Parathyroid adenoma (tissue), 2 donors: ENCODE results near the gene ZNF646.

ENCODE experiments used
- H2AFZ ChIP-seq: fragments of 300-600 bp; sonication (generic); one replicate; pipeline ENCODE4 v1.7.0; 2017; ENCODE audit warnings: antibody characterized with exemption, mild to moderate bottlenecking
- H3K27ac ChIP-seq: fragments of 300-600 bp; sonication (generic); one replicate; pipeline ENCODE4 v1.7.0; 2017
- H3K27me3 ChIP-seq: fragments of 300-600 bp; sonication (generic); one replicate; pipeline ENCODE4 v1.7.0; 2017; ENCODE audit warnings: low read length; ENCODE audit not compliant: control insufficient read depth, insufficient read depth
- H3K36me3 ChIP-seq: fragments of 300-600 bp; sonication (generic); one replicate; pipeline ENCODE4 v1.7.0; 2017; ENCODE audit warnings: low read length; ENCODE audit not compliant: control insufficient read depth, insufficient read depth
- H3K4me1 ChIP-seq: fragments of 300-600 bp; sonication (generic); one replicate; pipeline ENCODE4 v1.7.0; 2017; ENCODE audit warnings: control low read depth
- H3K4me2 ChIP-seq: fragments of 300-600 bp; sonication (generic); one replicate; pipeline ENCODE4 v1.7.0; 2017; ENCODE audit warnings: low read length
- H3K4me3 ChIP-seq: fragments of 300-600 bp; sonication (generic); one replicate; pipeline ENCODE4 v1.7.0; 2017; ENCODE audit warnings: low read depth, low read length
- H3K79me2 ChIP-seq: fragments of 300-600 bp; sonication (generic); one replicate; pipeline ENCODE4 v1.7.0; 2017; ENCODE audit warnings: control low read depth
- H3K9ac ChIP-seq: fragments of 300-600 bp; sonication (generic); one replicate; pipeline ENCODE4 v1.7.0; 2017; ENCODE audit warnings: mild to moderate bottlenecking
- H3K9me3 ChIP-seq: fragments of 300-600 bp; sonication (generic); one replicate; pipeline ENCODE4 v1.7.0; 2017; ENCODE audit warnings: low read length; ENCODE audit not compliant: control insufficient read depth
- TF ChIP-seq, protein P1 (sequence below): fragments of 300-600 bp; sonication (generic); IDR thresholded peaks from one replicate; pipeline ENCODE4 v1.7.0; 2017; ENCODE audit warnings: antibody characterized with exemption, mild to moderate bottlenecking
- donor health status: primary hyperparathyroidism.

Gene ZNF646

DNA sequence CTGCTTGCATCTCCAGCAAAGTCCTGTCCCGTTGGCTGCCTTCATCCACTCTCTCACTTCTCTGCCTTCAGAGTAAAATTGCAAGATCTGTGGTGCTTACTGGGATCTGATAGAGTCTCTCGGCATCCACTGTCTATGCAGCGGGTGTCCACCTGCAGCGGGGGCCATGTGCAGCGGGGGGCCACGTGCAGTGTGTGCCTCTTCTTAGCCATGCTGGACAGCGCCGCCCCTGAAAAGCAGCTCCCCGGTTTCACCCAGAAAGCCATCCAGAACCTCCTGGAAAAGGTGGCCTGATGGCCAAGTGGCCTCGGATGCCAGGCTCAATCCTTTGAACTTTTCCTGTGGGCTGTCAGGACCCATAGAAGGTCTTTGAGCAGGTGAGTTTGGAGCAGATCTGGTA lies 31.4 kb upstream of the ZNF646 start:
- Histone ChIP-seq H3K79me2 (no peaks in the 10 kb centered on the region), H3K27me3 (no peaks in the 10 kb centered on the region), H3K4me1 (no peaks in the 10 kb centered on the region), H3K36me3 (no peaks in the 10 kb centered on the region), H3K9me3 (no peaks in the 10 kb centered on the region), H3K9ac (no peak overlapping the region), H3K4me2 (no peak overlapping the region), H3K4me3 (no peak overlapping the region), H2AFZ (no peak overlapping the region), H3K27ac (no peak overlapping the region)
- TF ChIP-seq, protein P1, sequence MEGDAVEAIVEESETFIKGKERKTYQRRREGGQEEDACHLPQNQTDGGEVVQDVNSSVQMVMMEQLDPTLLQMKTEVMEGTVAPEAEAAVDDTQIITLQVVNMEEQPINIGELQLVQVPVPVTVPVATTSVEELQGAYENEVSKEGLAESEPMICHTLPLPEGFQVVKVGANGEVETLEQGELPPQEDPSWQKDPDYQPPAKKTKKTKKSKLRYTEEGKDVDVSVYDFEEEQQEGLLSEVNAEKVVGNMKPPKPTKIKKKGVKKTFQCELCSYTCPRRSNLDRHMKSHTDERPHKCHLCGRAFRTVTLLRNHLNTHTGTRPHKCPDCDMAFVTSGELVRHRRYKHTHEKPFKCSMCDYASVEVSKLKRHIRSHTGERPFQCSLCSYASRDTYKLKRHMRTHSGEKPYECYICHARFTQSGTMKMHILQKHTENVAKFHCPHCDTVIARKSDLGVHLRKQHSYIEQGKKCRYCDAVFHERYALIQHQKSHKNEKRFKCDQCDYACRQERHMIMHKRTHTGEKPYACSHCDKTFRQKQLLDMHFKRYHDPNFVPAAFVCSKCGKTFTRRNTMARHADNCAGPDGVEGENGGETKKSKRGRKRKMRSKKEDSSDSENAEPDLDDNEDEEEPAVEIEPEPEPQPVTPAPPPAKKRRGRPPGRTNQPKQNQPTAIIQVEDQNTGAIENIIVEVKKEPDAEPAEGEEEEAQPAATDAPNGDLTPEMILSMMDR, result no peak

DNA sequence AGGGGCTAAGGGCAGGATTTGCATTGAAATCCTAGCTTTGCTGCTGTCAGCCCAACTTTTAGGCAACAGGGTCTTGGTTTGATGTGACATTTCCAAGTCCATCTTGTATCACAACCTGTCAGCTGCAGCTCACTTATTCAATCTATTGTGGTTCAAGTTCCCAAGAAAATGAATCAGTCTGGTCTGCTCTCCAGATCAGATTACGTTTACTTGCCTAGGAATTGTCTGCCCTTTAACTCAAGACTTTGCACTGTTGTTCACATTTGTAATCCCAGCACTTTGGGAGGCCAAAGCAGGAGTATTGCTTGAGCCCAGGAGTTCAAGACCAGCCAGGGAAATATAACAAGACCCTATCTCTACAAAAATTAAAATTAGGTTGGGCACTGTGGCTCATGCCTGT lies 30.9 kb upstream of the ZNF646 start:
- Histone ChIP-seq H3K36me3 (no peaks in the 10 kb centered on the region), H3K79me2 (no peaks in the 10 kb centered on the region), H2AFZ (no peak overlapping the region), H3K9me3 (no peaks in the 10 kb centered on the region), H3K27ac (no peak overlapping the region), H3K27me3 (no peaks in the 10 kb centered on the region), H3K4me3 (no peak overlapping the region), H3K9ac (no peak overlapping the region), H3K4me2 (no peak overlapping the region), H3K4me1 (no peaks in the 10 kb centered on the region)
- TF ChIP-seq, protein P1, result no peak

DNA sequence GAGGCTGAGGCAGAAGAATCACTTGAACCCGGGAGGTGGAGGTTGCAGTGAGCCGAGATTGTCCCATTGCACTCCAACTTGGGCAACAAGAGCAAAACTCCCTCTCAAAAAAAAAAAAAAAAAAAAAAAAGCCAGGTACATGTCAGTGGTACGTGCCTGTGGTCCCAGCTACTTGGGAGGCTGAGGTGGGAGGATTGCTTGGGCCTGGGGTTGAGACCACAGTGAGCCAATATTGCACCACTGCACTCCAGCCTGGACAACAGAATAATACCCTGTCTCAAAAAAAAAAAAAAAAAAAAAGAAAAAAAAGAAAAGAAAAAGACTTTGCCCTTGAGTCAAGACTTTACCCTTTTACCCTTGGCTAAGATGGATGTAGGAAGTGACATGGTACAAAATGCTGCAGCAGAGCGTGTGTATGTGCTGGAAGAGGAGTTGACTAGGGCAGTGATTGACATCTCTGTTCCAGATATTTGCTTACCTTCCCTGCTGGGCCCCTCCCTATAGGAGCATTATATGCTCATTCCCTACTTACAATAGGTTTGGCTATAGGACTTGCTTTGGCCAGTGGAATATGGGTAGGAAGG lies 30.2 kb upstream of the ZNF646 start:
- no peak overlapping the region for H3K4me3 ChIP-seq
- H3K36me3 ChIP-seq, result no peaks in the 10 kb centered on the region
- TF ChIP-seq, protein P1, result no peak

DNA sequence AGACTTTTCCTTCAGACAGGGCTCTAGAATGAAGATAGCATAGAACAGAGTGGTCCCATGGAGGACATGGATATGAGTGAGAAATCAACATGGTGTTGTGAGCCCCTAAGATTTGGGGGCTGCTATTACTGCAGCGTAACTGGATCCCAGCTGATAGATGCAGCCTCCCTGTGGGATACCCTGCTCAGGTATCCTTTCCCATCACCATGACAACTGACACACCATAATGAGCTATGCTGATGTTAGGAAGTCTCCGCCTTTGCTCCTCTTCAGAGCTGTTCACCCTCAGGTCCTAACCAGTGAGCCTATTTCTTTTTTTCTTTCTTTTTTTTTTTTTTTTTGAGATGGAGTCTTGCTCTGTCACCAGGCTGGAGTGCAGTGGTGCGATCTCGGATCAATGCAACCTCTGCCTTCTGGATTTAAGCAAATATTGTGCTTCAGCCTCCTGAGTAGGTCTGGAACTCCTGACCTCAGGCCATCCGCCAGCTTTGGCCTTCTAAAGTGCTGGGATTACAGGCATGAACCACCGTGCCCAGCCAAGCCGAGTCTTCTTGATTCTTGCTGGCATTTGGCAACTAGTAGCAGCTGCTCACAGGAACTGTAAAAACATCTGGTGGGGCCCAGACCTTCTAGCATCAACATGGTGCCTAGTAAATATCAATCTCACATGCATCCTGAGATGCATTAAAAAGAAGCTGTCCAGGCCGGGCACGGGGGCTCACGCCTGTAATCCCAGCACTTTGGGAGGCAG lies 23.8 kb upstream of the ZNF646 start:
- no peak overlapping the region for H3K9ac ChIP-seq
- H2AFZ ChIP-seq, result no peak overlapping the region
- no peaks in the 10 kb centered on the region for H3K9me3 ChIP-seq
- H3K27ac ChIP-seq, result no peak overlapping the region
- no peak overlapping the region for H3K4me3 ChIP-seq
- no peak overlapping the region for H3K4me2 ChIP-seq
- no peaks in the 10 kb centered on the region for H3K79me2 ChIP-seq
- H3K4me1 ChIP-seq, result no peaks in the 10 kb centered on the region
- no peaks in the 10 kb centered on the region for H3K27me3 ChIP-seq
- TF ChIP-seq, protein P1, result no peak
- no peaks in the 10 kb centered on the region for H3K36me3 ChIP-seq

More for the DNA sequence above, 30.2 kb upstream of the ZNF646 start:
- no peaks in the 10 kb centered on the region for H3K27me3 ChIP-seq
- no peaks in the 10 kb centered on the region for H3K79me2 ChIP-seq
- no peaks in the 10 kb centered on the region for H3K9me3 ChIP-seq
- no peaks in the 10 kb centered on the region for H3K4me1 ChIP-seq
- no peak overlapping the region for H3K4me2 ChIP-seq
- no peak overlapping the region for H3K27ac ChIP-seq
- H2AFZ ChIP-seq, result no peak overlapping the region
- H3K9ac ChIP-seq, result no peak overlapping the region

- H3K4me2 ChIP-seq, result no peak overlapping the region
- TF ChIP-seq, protein P1, result no peak
- H3K27ac ChIP-seq, result no peak overlapping the region
- no peaks in the 10 kb centered on the region for H3K27me3 ChIP-seq
- no peak overlapping the region for H3K9ac ChIP-seq
- H2AFZ ChIP-seq, result no peak overlapping the region
- H3K4me3 ChIP-seq, result no peak overlapping the region
- no peaks in the 10 kb centered on the region for H3K4me1 ChIP-seq
- no peaks in the 10 kb centered on the region for H3K36me3 ChIP-seq
- H3K79me2 ChIP-seq, result no peaks in the 10 kb centered on the region
- H3K9me3 ChIP-seq, result no peaks in the 10 kb centered on the region
Observed at GRCh38 chr16:31052114-31052513, 22.1 kb upstream of the ZNF646 start.
